Measurements from ENCODE around the gene FCER2. TPM values are rescaled to one million over a fixed set of nuclear protein-coding genes. Genes with fewer than 3 reads are reported as not detected.

The FCER2 gene
- total RNA-seq, 2 experiments from 2014 or later, result 0.19 to 0.26 TPM

GRCh38 chr19:7642295-7643030 lies 59.5 kb downstream of the FCER2 start:
- POLR2A ChIA-PET, result interaction anchor here (0.6 kb wide), 1 partner anchor 39 kb away, joined by 3 read pairs; the partner anchor contains the start of gene TRAPPC5
- H3K4me3 Mint-ChIP-seq, result no peak overlapping the region
- peaks cover 9% of the 10 kb centered on the region for H3K4me1 Mint-ChIP-seq
- ATAC-seq (ENCODE audit: low read depth) (no peak), DNase-seq (no peak)
- no peak overlapping the region for H3K27ac Mint-ChIP-seq
- H3K27me3 Mint-ChIP-seq, result no peaks in the 10 kb centered on the region
- H3K9me3 Mint-ChIP-seq, result no peaks in the 10 kb centered on the region
- H3K36me3 Mint-ChIP-seq, result peaks cover 23% of the 10 kb centered on the region

DNA sequence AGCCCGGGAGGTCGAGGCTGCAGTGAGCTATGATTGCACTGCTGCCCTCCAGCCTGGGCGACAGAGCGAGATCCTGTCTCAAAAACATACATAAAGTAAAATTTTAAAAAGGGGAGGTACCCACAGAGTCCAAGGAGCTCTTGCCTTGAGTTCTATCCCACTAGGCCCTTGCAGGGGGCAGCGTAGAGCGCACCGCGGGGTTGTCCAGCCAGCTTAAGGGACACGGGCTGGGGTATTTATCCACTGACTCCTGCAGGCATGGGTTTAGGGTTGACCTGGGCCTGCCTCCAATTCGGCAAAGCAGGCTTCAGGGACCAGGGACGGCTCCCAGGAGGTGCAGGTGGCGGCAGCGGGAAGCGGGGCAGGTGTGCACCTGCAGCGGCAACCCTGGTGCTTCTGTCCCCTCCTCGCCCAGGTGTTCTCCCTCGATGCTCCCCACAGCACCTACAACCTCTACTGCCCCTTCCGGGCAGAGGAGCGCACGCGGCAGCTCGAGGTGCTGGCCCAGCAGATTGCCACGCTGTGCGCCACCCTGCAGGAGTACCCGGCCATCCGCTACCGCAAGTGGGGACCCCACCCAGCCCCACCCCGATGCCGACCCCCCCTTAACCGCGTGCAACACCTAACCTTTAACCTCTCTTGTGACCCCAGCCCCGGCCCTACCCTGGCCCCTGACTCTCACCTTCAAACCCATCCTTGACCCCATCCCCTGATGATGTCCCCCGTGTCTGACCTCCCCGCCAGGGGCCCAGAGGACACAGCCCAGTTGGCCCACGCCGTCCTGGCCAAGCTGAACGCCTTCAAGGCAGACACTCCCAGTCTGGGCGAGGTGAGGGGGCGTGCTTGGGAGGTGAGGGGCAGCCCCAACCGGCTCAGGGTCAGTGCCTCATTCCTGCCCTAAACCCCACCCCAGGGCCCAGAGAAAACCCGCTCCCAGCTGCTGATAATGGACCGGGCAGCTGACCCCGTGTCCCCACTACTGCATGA lies 60.3 kb downstream of the FCER2 start:
- Mint-ChIP-seq H3K4me3 (no peak overlapping the region), H3K9me3 (no peaks in the 10 kb centered on the region), H3K4me1 (peaks cover 11% of the 10 kb centered on the region), H3K27me3 (no peaks in the 10 kb centered on the region), H3K27ac (no peak overlapping the region), H3K36me3 (peaks cover 23% of the 10 kb centered on the region)
- ATAC-seq (ENCODE audit: low read depth) (no peak), DNase-seq (no peak)
- POLR2A ChIA-PET, result interaction anchor here (0.6 to 1.0 kb wide), 2 partner anchors 12 to 233 kb away, joined by 3 read pairs; partner anchors contain the start of genes PET100 and XAB2

GRCh38 chr19:7640803-7641202 lies 61.1 kb downstream of the FCER2 start:
- DNase-seq (no peak), ATAC-seq (ENCODE audit: low read depth) (no peak)
- Mint-ChIP-seq H3K9me3 (no peaks in the 10 kb centered on the region), H3K4me3 (no peak overlapping the region), H3K4me1 (peaks cover 13% of the 10 kb centered on the region), H3K27ac (no peak overlapping the region), H3K36me3 (peaks cover 21% of the 10 kb centered on the region), H3K27me3 (no peaks in the 10 kb centered on the region)
- POLR2A ChIA-PET, result interaction anchor here (0.6 to 1.0 kb wide), 2 partner anchors 11 to 232 kb away, joined by 3 read pairs; partner anchors contain the start of genes PET100 and XAB2

- Mint-ChIP-seq H3K27me3 (no peaks in the 10 kb centered on the region), H3K9me3 (no peaks in the 10 kb centered on the region), H3K4me3 (no peak overlapping the region), H3K4me1 (peaks cover 13% of the 10 kb centered on the region), H3K36me3 (peaks cover 19% of the 10 kb centered on the region), H3K27ac (no peak overlapping the region)
- ATAC-seq (ENCODE audit: low read depth) (no peak), DNase-seq (no peak)
- POLR2A ChIA-PET, result no interaction called here
These were observed 62.0 kb downstream of the FCER2 start for GRCh38 chr19:7639863-7640348.

DNA sequence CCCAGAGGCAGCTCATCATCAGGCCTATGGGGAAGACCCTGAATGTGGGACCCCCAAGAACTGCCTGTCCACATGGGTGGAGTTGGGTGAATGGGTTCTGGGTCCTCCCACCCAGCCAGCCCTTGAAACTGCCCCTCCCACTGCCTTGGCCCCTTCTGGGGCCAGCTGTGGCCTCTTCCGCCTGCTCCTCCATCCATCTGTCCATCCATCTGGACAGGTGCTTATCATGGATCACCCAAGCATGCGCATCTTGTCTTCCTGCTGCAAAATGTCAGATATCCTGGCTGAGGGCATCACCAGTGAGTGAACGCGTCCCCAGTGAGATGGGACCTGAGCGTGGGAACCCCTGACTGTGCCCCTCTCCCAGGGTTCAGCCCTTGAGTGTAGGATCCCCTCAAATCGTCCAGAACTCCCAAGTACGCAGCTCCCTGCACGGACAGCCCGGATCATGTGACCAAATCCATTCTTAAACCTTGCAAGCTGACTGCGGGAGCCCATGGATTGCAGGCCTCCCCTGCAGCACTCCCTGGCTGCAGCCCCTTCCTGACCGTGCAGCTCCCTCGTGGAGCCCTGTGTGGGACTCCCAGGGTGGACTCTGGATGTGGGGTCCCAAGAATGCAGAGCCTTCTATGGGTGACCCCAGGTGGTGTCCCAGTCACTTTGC lies 63.0 kb downstream of the FCER2 start:
- Mint-ChIP-seq H3K27me3 (no peaks in the 10 kb centered on the region), H3K4me1 (peaks cover 15% of the 10 kb centered on the region), H3K4me3 (no peak overlapping the region), H3K36me3 (peaks cover 19% of the 10 kb centered on the region), H3K27ac (peak overlapping the region; percentile 20), H3K9me3 (no peaks in the 10 kb centered on the region)
- POLR2A ChIA-PET, result interaction anchor here (0.5 to 2.2 kb wide), 3 partner anchors 9 to 501 kb away, joined by 3 to 11 read pairs (median 7); partner anchors contain the start of gene PET100
- no peak for DNase-seq
- ATAC-seq (ENCODE audit: low read depth), result no peak

Other genes starting within 250 kb of the FCER2 start
- gene PEX11G, start 213.1 kb downstream of the FCER2 start, total RNA-seq, result 1 to 10 TPM; 1.0 to 1.3 TPM
- gene ZNF358, start 186.0 kb downstream of the FCER2 start, total RNA-seq, result 10 to 100 TPM; 12.6 to 13.1 TPM
- gene MCOLN1, start 179.5 kb downstream of the FCER2 start, total RNA-seq, result 10 to 100 TPM; 17.5 to 18.2 TPM
- gene PNPLA6, start 166.4 kb downstream of the FCER2 start, total RNA-seq, result 100 to 1,000 TPM; 152 to 155 TPM
- under 1 TPM; 0.40 to 0.50 TPM for gene CAMSAP3, start 106.3 kb downstream of the FCER2 start, total RNA-seq
- 10 to 100 TPM; 53.5 to 58.1 TPM for gene XAB2, start 72.6 kb downstream of the FCER2 start, total RNA-seq
- gene PET100, start 72.3 kb downstream of the FCER2 start, total RNA-seq, result 100 to 1,000 TPM; 134 to 158 TPM
- gene PCP2, start 68.4 kb downstream of the FCER2 start, total RNA-seq, result 1 to 10 TPM; 2.6 to 4.8 TPM
- 100 to 1,000 TPM; 170 to 189 TPM for gene STXBP2, start 65.0 kb downstream of the FCER2 start, total RNA-seq
- gene RETN, start 33.1 kb downstream of the FCER2 start, total RNA-seq, result 1 to 10 TPM; 4.4 to 4.8 TPM
- gene MCEMP1, start 25.0 kb downstream of the FCER2 start, total RNA-seq, result not detected
- gene TRAPPC5, start 21.3 kb downstream of the FCER2 start, total RNA-seq, result 10 to 100 TPM; 74.4 to 79.8 TPM
- not detected for gene CLEC4G, start 30.0 kb upstream of the FCER2 start, total RNA-seq
- under 1 TPM; 0.19 to 0.62 TPM for gene CD209, start 45.4 kb upstream of the FCER2 start, total RNA-seq
- not detected for gene CLEC4M, start 61.1 kb upstream of the FCER2 start, total RNA-seq
- gene EVI5L, start 128.1 kb upstream of the FCER2 start, total RNA-seq, result 10 to 100 TPM in 1 of 2 experiments, 1 to 10 TPM in 1; 9.6 to 10.4 TPM
- under 1 TPM; 0.40 to 0.78 TPM for gene PRR36, start 172.3 kb upstream of the FCER2 start, total RNA-seq
- not detected for gene LRRC8E, start 186.4 kb upstream of the FCER2 start, total RNA-seq
- gene MAP2K7, start 201.7 kb upstream of the FCER2 start, total RNA-seq, result 10 to 100 TPM; 46.8 to 46.9 TPM
- 1 to 10 TPM; 2.2 to 3.6 TPM for gene TGFBR3L, start 212.7 kb upstream of the FCER2 start, total RNA-seq
- gene SNAPC2, start 218.2 kb upstream of the FCER2 start, total RNA-seq, result 10 to 100 TPM; 18.3 to 20.7 TPM
- not detected for gene CTXN1, start 224.0 kb upstream of the FCER2 start, total RNA-seq
- 10 to 100 TPM; 66.6 to 67.8 TPM for gene TIMM44, start 241.5 kb upstream of the FCER2 start, total RNA-seq